Nephron (organoid): ENCODE measurements around the gene JMJD6.

ENCODE experiments used
- H3K27ac Mint-ChIP-seq, 3 experiments: 2 replicates each; pipeline ENCODE4 v1.8.0; 2020; ENCODE audit warnings: mixed read lengths in 3 of 3, mild to moderate bottlenecking in 2 of 3, moderate library complexity in 1 of 3
- H3K27me3 Mint-ChIP-seq: 2 replicates; pipeline ENCODE4 v1.8.0; 2021; ENCODE audit warnings: low read depth, mild to moderate bottlenecking, moderate library complexity, mixed read lengths
- H3K36me3 Mint-ChIP-seq: 2 replicates; pipeline ENCODE4 v1.8.0; 2020; ENCODE audit warnings: low read depth, mixed read lengths
- H3K4me1 Mint-ChIP-seq: 2 replicates; pipeline ENCODE4 v1.8.0; 2020; ENCODE audit warnings: mixed read lengths
- H3K4me3 Mint-ChIP-seq, 3 experiments: 2 replicates each; pipeline ENCODE4 v1.8.0; 2020; ENCODE audit warnings: mild to moderate bottlenecking in 3 of 3, mixed read lengths in 3 of 3, moderate library complexity in 2 of 3
- H3K9me3 Mint-ChIP-seq: 2 replicates; pipeline ENCODE4 v1.8.0; 2020; ENCODE audit warnings: mixed read lengths
- TF ChIP-seq, protein P1 (sequence below), 3 experiments: fragments of 200-600 bp; sonication (generic); IDR thresholded peaks; one replicate each; pipeline ENCODE4 v1.5.0; 2021; ENCODE audit warnings: antibody characterized with exemption in 3 of 3; ENCODE audit not compliant: unreplicated experiment in 3 of 3

Gene JMJD6

DNA sequence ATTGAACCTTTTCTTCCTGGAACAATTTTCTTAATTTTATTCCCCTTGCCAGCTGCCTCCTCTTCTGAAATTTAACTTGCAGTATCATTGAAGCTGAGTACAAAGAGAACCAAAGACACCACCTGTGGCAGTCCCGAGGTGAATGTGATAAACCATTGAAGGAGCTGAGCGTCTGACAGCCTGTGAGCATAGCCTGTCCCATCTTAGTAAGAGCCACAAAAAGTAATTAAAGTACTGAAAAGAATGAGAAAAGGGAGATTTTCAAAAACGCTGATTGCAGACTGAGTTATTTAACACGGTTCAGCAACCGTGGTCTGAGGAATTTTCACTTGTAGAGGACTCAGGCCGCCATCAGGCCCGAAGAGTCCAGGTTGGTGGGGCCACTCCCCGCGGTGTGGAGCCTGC is 55.7 kb downstream of the JMJD6 start:
- Mint-ChIP-seq H3K4me3 (peak overlapping the region; percentile 87 to 94 (median 94)), H3K4me1 (peaks cover 40% of the 10 kb centered on the region), H3K36me3 (peaks cover 3% of the 10 kb centered on the region), H3K9me3 (no peaks in the 10 kb centered on the region), H3K27ac (peak overlapping the region; percentile 99), H3K27me3 (peaks cover 4% of the 10 kb centered on the region)
- TF ChIP-seq, protein P1, sequence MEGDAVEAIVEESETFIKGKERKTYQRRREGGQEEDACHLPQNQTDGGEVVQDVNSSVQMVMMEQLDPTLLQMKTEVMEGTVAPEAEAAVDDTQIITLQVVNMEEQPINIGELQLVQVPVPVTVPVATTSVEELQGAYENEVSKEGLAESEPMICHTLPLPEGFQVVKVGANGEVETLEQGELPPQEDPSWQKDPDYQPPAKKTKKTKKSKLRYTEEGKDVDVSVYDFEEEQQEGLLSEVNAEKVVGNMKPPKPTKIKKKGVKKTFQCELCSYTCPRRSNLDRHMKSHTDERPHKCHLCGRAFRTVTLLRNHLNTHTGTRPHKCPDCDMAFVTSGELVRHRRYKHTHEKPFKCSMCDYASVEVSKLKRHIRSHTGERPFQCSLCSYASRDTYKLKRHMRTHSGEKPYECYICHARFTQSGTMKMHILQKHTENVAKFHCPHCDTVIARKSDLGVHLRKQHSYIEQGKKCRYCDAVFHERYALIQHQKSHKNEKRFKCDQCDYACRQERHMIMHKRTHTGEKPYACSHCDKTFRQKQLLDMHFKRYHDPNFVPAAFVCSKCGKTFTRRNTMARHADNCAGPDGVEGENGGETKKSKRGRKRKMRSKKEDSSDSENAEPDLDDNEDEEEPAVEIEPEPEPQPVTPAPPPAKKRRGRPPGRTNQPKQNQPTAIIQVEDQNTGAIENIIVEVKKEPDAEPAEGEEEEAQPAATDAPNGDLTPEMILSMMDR (IDR thresholded peaks at IDR 0.05; ENCODE audit: unreplicated experiment in 3 of 3), result no peak

DNA sequence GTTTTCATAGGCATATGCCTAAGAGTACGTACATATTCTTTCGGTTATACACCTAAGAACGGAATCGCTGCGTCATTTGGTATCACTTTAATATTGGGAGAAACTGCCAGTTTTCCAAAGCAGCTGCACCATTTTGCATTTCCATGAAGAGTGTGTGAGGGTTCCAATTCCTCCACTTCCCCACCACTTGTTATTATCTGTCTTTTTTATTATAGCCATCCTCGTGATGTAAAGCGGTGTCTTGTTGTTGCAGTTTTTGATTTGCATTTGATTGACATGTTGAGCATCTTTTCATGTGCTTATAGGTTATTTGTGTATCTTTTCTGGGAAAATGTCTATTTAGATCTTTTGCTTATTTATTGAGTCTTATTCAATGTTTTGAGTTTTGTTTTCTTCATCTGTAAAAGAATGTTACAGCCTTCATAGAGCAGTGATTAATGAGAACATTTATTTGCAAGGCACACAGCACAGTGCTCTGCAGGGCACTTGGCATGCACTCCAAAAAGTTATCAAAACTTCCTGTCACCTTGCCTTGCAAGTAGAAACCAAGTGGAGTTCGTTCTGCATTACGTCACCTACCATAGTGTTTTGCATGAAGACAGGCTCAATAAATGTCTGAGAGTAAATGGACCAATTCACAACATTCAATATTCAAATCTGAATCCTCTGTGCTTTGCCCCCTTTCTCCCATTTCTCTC is 56.2 kb downstream of the JMJD6 start:
- TF ChIP-seq, protein P1 (IDR thresholded peaks at IDR 0.05; ENCODE audit: unreplicated experiment in 3 of 3), result no peak
- H3K36me3 Mint-ChIP-seq, result no peaks in the 10 kb centered on the region
- no peaks in the 10 kb centered on the region for H3K9me3 Mint-ChIP-seq
- H3K4me3 Mint-ChIP-seq, result peak overlapping the region; percentile 87 to 94 (median 94)
- H3K27me3 Mint-ChIP-seq, result peaks cover 4% of the 10 kb centered on the region
- H3K4me1 Mint-ChIP-seq, result peaks cover 40% of the 10 kb centered on the region
- peak overlapping the region; percentile 99 for H3K27ac Mint-ChIP-seq
